Fibroblast of upper back skin (primary cell): ENCODE results near the gene SPATA31E1.

Experiments
- DNase-seq: peaks from one replicate; pipeline ENCODE4 v3.0.0-alpha.2; 2013

SPATA31E1 gene

DNA sequence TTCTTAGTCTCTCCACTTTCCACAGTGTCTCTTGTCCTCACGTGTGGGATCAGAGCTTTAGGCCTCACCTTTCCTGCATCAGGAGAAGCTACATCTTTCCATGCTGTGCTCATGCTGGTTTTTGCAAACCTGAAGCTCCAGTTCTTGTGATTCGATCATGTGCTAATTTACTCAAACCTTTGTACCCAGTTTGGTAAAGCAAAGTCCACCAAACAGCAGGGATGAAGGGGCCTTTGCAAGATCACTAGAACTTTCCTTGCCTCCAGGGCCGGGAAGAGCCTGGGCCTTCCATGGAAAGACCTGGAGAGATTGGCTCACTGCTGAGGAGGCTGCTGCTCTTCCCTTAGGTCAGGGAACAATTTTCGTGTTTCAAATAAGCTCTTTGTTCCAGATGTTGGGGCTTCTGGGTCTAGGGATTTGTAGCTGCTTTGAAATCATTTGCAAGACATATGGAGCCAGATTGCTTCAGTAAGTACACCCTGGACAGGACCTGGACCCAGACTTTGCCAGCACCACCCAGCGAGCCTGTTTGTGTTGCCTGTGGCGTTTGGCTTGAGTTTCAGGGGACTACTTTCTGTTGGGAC lies 18.7 kb upstream of the SPATA31E1 start:
- DNase-seq, result no peak

DNA sequence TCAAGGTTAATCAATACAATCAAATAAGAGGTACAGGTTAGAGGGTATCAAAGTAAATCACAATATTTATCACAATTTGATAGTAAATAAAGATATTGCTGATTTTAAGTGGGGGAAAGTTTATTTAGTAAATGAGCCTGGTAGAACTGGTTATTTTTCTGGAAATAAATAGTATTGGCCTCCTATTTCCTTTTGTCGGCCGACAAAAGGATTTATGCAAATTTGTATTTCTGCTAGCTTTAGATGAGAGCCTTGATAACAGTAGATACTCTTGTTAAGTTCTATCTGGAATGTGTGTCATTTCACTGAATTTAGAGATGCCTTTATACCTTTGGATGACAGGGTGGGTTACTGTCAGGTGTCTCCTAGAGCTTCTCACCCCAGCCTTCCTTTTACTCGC lies 17.8 kb upstream of the SPATA31E1 start:
- no peak for DNase-seq

GRCh38 chr9:87865626-87866025 lies 17.1 kb upstream of the SPATA31E1 start:
- DNase-seq, result no peak

- no peak for DNase-seq
These were observed 15.3 kb upstream of the SPATA31E1 start for GRCh38 chr9:87867391-87867790.

DNA sequence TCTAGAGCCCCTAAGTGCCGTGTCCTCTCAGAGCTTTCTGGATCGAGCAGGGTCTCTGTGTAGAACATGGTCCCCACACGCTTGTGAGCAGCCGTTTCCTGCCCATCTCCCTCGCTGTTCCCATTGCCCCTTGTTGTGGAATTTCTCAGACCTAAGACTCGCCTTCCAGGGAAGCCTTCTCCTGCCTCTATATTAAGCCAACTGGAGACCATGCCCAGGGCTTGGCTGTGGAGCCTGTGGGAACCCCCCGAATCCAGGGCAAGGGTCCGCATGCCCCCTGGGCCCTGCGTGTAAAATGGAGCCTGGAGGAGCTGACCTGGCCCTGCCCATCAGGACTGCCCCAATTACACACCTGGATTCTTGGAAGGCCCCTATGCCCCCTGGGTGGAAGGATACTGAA lies 14.5 kb upstream of the SPATA31E1 start:
- DNase-seq, result no peak

GRCh38 chr9:87868635-87869034 lies 14.0 kb upstream of the SPATA31E1 start:
- no peak for DNase-seq

DNA sequence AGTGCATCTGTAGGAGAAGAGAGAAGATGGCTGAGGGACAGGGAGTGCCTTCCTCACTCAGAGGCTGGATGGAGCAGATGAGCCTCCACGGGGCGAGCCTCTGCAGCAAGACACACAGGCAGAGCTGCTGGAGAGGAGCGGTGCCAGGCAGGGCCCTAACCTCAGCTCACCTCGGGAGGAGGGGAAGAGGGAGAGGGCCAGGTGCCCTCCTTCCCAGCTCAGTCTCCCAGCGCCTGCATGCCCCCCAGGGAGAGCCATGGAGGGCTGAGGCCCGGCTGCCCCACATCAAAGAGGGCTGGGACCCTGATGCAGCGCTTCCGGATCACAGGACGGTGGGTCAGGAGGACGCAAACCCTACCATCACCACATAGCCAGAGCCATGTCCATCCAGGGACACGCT lies 13.6 kb upstream of the SPATA31E1 start:
- no peak for DNase-seq

GRCh38 chr9:87871425-87872078 lies 11.1 kb upstream of the SPATA31E1 start:
- no peak for DNase-seq

DNA sequence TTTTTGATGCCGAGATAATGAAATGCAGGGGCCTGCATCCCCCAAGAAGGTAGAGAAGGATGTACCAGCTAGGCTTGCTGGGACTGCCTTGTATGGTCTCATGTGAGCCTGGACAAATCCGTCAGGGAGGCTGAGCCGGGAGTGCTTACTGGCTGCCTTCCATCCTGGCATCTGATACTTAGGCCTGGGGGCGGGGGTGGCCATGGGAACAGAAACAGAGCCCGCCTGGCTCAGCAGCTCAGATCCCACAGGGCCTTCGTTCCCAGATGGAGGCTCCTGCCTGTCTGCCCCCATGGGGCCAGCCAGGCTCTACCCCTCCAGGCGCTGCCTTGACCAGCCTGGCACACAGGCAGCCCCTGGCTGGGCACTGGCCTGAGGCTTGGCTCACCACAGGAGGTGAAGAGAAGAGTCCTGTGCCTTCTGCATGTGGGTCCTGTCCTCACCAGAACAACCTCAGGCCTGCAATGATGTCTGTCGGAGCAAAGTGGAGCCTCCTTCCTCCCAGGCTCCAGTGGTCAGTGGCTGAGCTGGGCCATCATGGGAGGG lies 10.5 kb upstream of the SPATA31E1 start:
- DNase-seq, result peak; percentile 27

GRCh38 chr9:87873607-87874303 lies 8.9 kb upstream of the SPATA31E1 start:
- no peak for DNase-seq

- no peak for DNase-seq
These were observed 8.4 kb upstream of the SPATA31E1 start for GRCh38 chr9:87874304-87874623.

GRCh38 chr9:87875060-87875459 lies 7.6 kb upstream of the SPATA31E1 start:
- no peak for DNase-seq

- DNase-seq, result no peak
These were observed 6.7 kb upstream of the SPATA31E1 start for GRCh38 chr9:87875831-87876545.

- no peak for DNase-seq
These were observed 6.0 kb upstream of the SPATA31E1 start for GRCh38 chr9:87876708-87877107.

DNA sequence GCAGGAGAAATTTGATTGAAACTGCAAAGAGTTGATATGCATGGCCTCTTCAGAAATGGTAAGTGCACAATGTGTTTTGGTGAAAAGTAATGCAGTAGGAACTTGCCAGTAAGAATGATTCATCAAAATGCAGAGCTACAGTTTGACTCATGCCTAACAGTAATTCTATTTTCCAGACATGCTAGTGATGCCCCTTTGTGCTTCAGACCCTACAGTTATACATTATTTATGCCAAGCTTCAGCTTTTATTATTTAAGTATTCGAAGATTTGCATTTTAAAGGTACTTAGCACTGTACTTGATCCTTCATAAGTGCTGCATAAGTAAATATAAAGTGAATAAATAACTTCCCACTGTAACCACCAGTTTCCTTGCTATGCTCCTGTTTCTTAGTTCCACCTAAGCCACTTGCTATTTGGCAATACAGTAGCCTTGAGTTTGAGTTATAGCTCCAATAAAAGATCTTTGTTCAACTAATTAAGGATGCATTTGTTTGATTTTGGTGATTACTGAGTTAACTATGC lies 3.6 kb upstream of the SPATA31E1 start:
- DNase-seq, result peak; percentile 79

DNA sequence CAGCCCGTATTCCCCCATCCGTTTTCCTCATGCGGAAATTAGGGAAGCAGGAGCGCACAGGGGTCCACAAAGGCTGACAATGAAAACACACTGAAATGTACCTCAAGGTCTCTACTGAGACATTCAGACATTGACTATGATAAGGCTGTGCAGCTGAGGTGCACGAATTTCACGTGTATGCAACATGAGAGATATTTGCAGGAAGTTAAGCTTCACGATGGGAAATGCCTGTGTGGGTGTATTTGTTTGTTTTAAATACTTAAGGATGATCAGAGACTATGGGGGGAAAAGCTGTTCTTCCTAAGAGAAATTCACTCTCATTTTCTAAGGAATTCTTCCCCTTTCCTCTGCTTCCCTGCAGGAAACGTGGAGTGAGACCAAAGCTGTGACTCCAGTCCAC lies 2.6 kb upstream of the SPATA31E1 start:
- peak; percentile 10 for DNase-seq

DNA sequence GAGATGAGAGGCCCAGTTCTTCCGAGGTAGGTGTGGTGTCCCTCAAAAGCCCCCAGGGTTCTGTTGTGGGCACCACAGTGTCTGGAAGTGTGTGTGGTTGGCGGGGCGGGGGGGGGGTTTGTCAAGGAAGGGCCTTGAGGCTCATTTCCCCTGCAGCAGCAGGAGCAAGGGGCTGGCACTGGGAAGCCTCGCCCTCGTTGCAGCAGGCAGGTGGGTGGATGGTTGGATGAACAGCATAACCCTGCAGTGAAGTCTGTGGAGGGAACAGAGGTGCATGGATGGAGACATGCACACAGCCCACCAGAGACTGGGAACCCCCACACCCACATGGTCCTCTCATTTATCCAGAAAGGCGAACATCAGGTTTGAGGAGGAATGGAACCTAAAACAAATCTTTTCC lies 2.0 kb upstream of the SPATA31E1 start:
- DNase-seq, result no peak

DNA sequence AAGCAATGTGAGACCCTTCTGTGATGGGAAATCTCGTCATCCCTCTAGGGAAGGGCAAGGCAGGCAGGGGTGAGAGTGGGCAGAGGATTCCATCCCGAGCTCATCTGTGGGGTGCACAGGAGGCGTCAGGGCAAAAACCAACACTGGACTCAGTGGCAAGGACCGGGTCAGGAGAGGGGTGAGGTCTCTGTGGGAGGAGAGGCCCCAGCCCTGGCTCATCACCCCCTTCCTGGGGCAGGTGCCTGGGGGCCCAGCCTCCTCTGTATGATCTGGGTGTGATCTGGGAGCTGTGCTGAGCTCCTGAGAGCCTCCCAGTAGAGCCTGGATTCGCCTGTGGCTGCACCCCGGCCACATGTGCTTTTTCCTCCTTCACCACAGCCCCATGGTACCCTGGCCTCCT lies 597 bp downstream of the SPATA31E1 start:
- no peak for DNase-seq

DNA sequence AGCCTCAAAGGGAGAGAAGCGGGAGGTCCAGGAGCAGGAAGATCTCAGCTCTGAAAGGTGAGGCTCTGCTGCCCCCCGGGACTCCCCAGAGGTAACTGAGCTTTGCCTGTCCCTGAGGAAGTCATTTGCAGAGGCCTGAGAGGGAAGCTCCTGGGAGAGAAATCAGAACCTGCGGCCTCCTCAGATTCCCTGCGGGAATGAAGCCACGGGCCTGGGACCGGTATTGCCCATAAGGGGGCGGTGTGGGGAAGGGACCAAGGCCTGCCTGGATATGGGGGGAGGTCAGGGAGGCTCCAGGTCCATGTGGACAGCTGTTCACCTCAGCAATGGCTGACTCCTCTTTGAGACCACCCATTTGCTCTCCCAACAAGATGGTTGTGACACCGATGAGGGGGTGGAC lies 1.3 kb downstream of the SPATA31E1 start:
- DNase-seq, result no peak

- DNase-seq, result no peak
These were observed 2.1 kb downstream of the SPATA31E1 start for GRCh38 chr9:87884578-87885459.

DNA sequence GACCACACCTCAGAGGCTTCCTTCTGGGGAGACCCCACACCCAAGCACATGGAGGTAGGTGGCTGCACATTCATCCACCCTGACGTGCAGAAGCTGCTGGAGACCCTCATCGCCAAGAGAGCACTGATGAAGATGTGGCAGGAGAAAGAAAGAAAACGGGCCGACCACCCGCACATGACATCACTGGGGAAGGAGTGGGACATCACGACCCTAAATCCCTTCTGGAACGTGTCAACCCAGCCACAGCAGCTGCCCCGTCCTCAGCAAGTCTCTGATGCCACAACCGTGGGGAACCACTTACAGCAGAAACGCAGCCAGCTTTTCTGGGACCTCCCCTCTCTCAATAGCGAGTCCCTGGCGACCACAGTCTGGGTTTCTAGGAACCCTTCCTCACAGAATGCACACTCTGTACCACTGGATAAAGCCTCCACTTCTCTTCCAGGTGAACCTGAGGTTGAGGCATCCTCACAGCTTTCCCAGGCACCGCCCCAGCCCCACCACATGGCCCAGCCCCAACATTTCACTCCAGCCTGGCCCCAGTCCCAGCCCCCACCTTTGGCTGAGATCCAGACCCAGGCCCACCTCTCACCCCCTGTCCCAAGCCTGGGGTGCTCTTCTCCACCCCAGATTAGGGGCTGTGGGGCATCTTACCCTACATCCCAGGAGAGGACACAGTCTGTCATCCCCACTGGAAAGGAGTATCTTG lies 3.0 kb downstream of the SPATA31E1 start:
- DNase-seq, result no peak
